Activated CD8-positive, alpha-beta memory T cell treated with anti-CD3 and anti-CD28 coated beads, Interleukin-2, amount 50 U/mL, for 24 hours (primary cell): Measurements from ENCODE around the gene SYCP2.
"Not testable (repeated sequence)": the region's sequence is repeated elsewhere in the genome, so short reads cannot be mapped to it uniquely, and the experiment has no call there.

Experiments used
- DNase-seq: peaks from one replicate; pipeline ENCODE4 v3.0.0-alpha.2; 2020; ENCODE audit errors: extremely low read depth

Gene SYCP2

GRCh38 chr20:59908855-59909254 lies 24.6 kb downstream of the SYCP2 start:
- DNase-seq, result no peak

- no peak for DNase-seq
Observed at GRCh38 chr20:59903621-59904020, 29.8 kb downstream of the SYCP2 start.

GRCh38 chr20:59902470-59902869 lies 31.0 kb downstream of the SYCP2 start:
- DNase-seq, result no peak

- DNase-seq, result no peak
Observed at GRCh38 chr20:59895908-59896307, 37.5 kb downstream of the SYCP2 start.

GRCh38 chr20:59891581-59891980 lies 41.9 kb downstream of the SYCP2 start:
- no peak for DNase-seq

GRCh38 chr20:59890035-59890434 lies 43.4 kb downstream of the SYCP2 start:
- not testable (repeated sequence) for DNase-seq

- no peak for DNase-seq
Observed at GRCh38 chr20:59888050-59888449, 45.4 kb downstream of the SYCP2 start.

GRCh38 chr20:59884494-59884893 lies 48.9 kb downstream of the SYCP2 start:
- no peak for DNase-seq

GRCh38 chr20:59880198-59880597 lies 53.2 kb downstream of the SYCP2 start:
- no peak for DNase-seq

- no peak for DNase-seq
Observed at GRCh38 chr20:59873409-59873808, 60.0 kb downstream of the SYCP2 start.

- DNase-seq, result no peak
Observed at GRCh38 chr20:59871096-59871495, 62.3 kb downstream of the SYCP2 start.

- no peak for DNase-seq
Observed at GRCh38 chr20:59866338-59866737, 67.1 kb downstream of the SYCP2 start.

- DNase-seq, result no peak
Observed at GRCh38 chr20:59864726-59865125, 68.7 kb downstream of the SYCP2 start.

- DNase-seq, result no peak
Observed at GRCh38 chr20:59863058-59863457, 70.4 kb downstream of the SYCP2 start.

GRCh38 chr20:59861401-59861800 lies 72.0 kb downstream of the SYCP2 start:
- no peak for DNase-seq

GRCh38 chr20:59858425-59858824 lies 75.0 kb downstream of the SYCP2 start:
- no peak for DNase-seq

GRCh38 chr20:59857966-59858365 lies 75.5 kb downstream of the SYCP2 start:
- DNase-seq, result no peak

GRCh38 chr20:59856941-59857340 lies 76.5 kb downstream of the SYCP2 start:
- DNase-seq, result not testable (repeated sequence)

GRCh38 chr20:59856526-59856925 lies 76.9 kb downstream of the SYCP2 start:
- DNase-seq, result not testable (repeated sequence)

- DNase-seq, result no peak
Observed at GRCh38 chr20:59850018-59850641, 83.3 kb downstream of the SYCP2 start.

- DNase-seq, result no peak
Observed at GRCh38 chr20:59848182-59848581, 85.3 kb downstream of the SYCP2 start.

GRCh38 chr20:59845472-59845871 lies 88.0 kb downstream of the SYCP2 start:
- DNase-seq, result no peak

- DNase-seq, result no peak
Observed at GRCh38 chr20:59839400-59839799, 94.0 kb downstream of the SYCP2 start.
